NCI-H2196 (cell line): ENCODE data around the gene MKNK1.
A peak's percentile ranks its signal among the peaks of the same experiment; 100 is the strongest.

Experiments used
- DNase-seq: peaks from one replicate; lab custom pipeline; 2025; ENCODE audit not compliant: unreplicated experiment; lab: John Stamatoyannopoulos, UW

Gene MKNK1

DNA sequence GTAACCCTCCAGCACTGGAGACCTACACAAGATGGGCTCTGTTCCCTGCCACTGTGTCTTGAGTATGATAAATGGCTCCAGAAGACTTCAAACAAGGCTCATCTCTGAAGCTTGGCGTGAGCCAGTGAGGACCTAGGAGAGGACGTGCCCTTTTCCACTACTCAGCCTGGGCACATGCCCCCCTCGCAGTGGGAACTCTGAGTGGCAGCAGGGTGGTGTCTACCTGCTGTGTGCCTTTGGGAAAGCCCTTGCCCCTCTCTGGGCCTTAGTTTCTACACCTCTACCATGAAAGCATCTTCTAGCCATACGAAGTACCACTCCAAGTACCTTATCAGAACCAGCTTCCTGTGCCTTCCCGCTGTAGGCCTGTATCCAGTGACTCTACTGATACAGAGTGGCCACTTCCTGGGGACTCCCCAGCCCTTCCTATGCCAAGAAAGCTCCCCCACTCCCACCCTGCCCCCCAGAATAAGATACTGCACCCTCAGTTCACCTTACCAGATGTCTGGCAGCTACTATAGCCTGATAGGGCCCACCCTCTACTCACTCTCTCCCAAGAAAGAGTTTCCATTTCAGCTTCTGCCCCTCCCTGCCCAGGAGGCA lies 15.7 kb upstream of the MKNK1 start:
- DNase-seq: no peak

GRCh38 chr1:46618754-46619415 lies 14.8 kb upstream of the MKNK1 start:
- no peak for DNase-seq

GRCh38 chr1:46617833-46618232 lies 13.8 kb upstream of the MKNK1 start:
- no peak for DNase-seq

- no peak for DNase-seq
These were observed 13.2 kb upstream of the MKNK1 start for GRCh38 chr1:46617108-46617800.

DNA sequence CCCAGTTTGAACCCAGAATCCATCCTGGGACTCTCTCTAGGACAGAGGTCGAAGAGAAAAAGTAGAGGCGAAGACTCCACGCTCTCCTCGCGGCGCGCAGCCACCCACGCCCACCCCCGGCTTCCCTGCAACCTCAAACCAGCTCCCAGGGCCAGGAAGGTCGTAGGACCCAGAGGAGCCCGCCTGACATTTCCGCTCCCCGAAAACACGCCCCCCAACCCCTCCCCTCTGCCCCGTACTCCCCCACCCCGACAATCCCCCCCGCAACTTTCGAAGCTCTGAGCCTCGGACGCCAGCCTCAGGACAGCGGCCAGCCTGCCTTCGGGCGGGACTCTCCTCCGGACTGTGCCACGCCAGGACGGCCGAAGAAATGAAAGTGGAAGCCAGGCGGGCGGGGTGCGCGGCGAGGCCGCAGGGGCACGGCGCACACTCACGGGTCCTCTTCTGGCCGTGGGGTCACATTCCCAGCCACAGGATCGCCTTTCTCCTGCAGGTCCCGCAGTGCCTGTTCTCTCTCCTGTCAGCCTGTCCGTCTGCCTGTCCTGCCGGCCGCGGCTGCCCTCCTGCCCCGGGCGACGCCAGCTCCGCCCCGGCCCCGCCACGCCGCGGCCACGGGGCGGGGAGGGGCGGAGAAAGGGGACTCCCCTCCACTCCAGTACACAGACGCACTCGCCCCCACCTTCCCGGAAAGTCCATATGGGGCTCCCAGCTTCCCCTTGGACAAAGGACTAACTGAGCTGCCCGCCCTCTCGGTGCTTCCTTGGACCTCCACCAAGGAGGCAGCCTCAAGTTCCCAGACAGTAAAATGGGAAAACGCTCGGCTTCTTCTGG lies 12.4 kb upstream of the MKNK1 start, which contains the start of gene MOB3C:
MOB3C (minus strand) TSS at position 535 of the 831 bp plus-strand sequence. CDS start 3,490 bp downstream, outside the sequence.
- peak; percentile 42 for DNase-seq

GRCh38 chr1:46615735-46616134 lies 11.7 kb upstream of the MKNK1 start:
- DNase-seq: no peak

GRCh38 chr1:46615088-46615487 lies 11.0 kb upstream of the MKNK1 start:
- no peak for DNase-seq

DNA sequence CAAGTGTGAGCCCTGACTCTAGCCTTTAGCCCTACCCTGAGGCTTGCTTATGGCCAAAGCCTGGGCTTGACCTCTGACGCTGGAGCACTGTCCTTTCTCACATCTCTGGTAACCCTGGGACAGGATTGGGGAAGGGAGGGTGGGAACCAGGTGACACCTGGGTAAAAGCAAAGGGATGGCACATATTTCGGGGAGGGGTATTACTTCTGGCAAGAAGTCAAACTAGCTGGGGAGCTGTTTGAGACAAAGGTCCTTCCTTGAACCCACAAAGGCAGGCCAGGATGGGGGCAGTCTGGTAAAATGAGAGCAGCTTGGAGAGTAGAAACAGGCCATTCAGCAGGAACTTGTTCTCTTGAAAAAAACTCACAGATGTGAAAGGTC lies 10.5 kb upstream of the MKNK1 start:
- DNase-seq: no peak

DNA sequence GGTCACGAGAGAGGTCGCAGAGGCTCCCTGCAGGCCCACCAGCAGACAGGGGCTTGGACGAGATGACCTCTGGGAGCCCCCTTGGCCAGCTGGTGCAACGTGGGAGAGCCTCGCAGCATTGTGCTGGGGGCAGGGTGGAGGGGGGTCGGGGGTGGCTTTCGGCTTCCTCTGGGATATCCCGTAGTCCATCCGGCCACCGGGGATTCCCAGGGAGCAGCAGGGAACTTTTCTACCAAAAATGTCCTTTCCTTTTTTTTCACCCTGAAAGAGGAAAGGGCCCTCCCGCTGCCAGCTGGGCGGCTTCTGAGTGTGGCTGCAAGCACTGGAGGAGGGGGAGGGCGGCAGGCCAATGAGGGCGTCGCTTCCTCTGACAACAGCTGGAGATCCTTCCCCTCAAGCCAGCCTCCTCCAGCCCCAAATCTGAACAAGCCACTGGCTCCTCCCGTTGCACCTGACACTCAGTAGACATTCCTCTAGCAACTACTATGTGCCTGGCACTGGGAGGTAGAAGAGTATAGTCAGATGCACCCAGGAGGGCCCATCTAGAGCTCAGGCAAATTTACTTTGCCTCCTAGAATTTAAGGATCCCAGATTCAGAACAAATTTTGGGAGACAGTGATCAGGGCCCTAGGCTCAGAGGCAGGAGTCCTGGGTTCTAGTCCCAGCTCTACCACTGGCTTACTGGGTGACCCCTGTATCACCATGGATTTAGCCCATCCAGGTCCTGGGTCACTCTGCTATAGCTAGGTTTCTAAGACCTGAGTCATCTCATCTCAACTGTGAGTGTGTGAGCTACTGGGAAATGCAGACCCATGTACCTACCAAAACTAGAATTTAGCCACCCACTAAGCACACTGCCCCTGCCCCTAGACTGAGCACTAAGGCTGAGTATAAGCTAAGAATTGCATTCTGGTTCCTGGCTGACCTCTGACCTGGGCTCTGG lies 9.9 kb upstream of the MKNK1 start:
- DNase-seq: peak; percentile 13

DNA sequence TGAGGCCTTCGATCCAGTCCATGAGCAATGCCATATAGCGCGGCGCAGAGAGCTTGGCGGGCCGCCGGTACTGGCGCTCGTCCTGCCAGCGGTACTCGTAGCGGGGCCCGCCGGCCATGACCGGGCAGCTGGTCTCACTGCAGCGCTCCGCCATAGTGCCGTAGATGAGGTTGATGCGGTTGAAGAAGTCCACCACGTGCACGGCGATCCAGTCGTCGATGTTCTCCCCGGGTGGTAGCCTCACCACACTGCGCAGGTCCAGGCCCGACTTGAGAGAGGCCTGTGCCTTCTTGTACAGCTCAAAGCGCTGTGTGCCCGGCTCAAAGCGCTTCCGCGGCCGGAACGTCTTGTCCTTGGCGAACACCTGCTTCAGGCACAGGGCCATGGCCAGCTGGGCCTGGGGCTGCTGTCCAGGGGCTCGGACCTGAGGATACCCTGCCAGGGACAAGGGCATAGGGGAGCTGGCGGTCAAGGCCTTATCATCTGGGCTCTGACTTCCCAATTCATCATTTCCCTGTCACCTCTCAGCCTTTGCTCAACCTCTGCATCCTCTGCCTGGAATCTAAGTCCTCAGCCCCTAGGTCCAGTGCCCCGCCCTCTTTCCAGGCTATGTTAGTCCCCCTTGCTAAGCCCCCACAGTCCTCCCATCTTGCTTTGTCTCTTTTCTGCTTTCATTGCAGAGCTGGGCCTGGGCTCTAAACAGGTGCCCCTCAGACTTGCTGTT lies 9.0 kb upstream of the MKNK1 start:
- no peak for DNase-seq

- no peak for DNase-seq
These were observed 7.7 kb upstream of the MKNK1 start for GRCh38 chr1:46611691-46612221.

- DNase-seq: no peak
These were observed 3.5 kb upstream of the MKNK1 start for GRCh38 chr1:46607345-46608130.

GRCh38 chr1:46606255-46606965 lies 2.3 kb upstream of the MKNK1 start:
- DNase-seq: peak; percentile 40

DNA sequence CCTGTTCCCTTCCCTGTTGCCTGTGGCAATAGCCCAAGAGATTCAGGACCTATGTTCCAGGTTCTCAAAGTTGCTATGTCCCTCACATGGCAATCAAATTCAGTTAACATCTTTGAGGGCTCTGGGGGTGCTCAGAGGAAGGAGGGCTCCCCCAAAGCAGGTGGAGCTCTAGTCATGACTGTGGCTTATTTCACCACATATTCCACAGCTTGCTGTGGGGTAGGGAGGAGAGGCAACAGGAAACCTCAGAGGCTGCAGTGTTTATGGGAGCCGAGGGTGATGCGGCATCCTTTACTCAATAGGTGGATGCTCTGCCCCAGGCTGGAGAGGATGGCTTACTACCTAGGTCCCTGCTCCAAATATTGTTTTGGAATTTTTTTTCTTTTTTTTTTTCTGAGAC lies 1.2 kb upstream of the MKNK1 start:
- no peak for DNase-seq

DNA sequence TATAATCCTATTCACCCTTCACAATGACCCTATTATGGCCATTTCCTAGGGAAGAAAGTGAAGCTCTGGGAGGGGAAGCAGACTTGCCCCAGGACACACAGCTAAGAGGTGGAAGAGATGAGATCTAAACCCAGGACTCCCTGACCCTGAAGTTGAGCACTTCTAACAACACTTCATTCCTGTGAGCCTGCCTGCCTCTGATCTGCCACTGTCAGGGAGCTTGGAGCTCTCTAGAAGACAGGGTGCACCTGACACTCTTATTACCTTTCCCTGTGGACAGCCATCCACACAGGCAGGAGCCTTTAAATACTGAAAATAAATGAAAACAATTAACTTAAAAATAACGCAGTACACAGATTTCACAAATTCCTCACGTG lies 599 bp downstream of the MKNK1 start:
- no peak for DNase-seq

- DNase-seq: no peak
These were observed 2.6 kb downstream of the MKNK1 start for GRCh38 chr1:46601257-46602007.
